ENCODE measurements around the gene HLA-DRA.

GRCh38 chr6:32427934-32428474, 11.7 kb upstream of the HLA-DRA start:
- TF ChIP-seq EZH2 (IDR thresholded peaks at IDR 0.05; ENCODE audit: low read length, missing control alignments) (no peak), CTCF (conservative IDR thresholded peaks at IDR 0.05 in 1 of 2, IDR thresholded peaks at IDR 0.05 in 1 of 2; ENCODE audit: low read depth in 1 of 2, low read length in 2 of 2) (no peak)
